Loucy (cell line): ENCODE data around the gene MTHFD1.
"Not testable (repeated sequence)": the region's sequence is repeated elsewhere in the genome, so short reads cannot be mapped to it uniquely, and the experiment has no call there.

Source experiments
- H2AFZ ChIP-seq: fragments of 200-600 bp; sonication (generic); 2 replicates; pipeline ENCODE4 v1.6.0; 2016; ENCODE audit warnings: antibody characterized with exemption, mild to moderate bottlenecking, low read length, moderate library complexity
- H3F3A ChIP-seq: fragments of 200-600 bp; 2 replicates; pipeline ENCODE4 v1.6.0; 2016; ENCODE audit warnings: antibody characterized with exemption, low read depth, mild to moderate bottlenecking
- H3K27me3 ChIP-seq: fragments of 200-600 bp; sonication (generic); 2 replicates; pipeline ENCODE4 v1.6.1; 2014; ENCODE audit warnings: low read length, mild to moderate bottlenecking; ENCODE audit not compliant: insufficient read depth, poor library complexity, severe bottlenecking
- H3K36me3 ChIP-seq: fragments of 200-600 bp; sonication (generic); 2 replicates; pipeline ENCODE4 v1.6.1; 2016; ENCODE audit warnings: low read length; ENCODE audit not compliant: insufficient read depth
- H3K4me1 ChIP-seq: fragments of 200-600 bp; sonication (generic); 2 replicates; pipeline ENCODE4 v1.5.1; 2014; ENCODE audit warnings: low read length, mild to moderate bottlenecking; ENCODE audit not compliant: insufficient read depth, poor library complexity, severe bottlenecking
- H3K4me2 ChIP-seq: fragments of 200-600 bp; sonication (generic); 2 replicates; pipeline ENCODE4 v1.6.0; 2014; ENCODE audit warnings: antibody characterized with exemption, low read length, low read depth, mild to moderate bottlenecking; ENCODE audit not compliant: poor library complexity, severe bottlenecking
- H3K4me3 ChIP-seq: fragments of 200-600 bp; sonication (generic); 2 replicates; pipeline ENCODE4 v1.5.1; 2014; ENCODE audit warnings: low read length, mild to moderate bottlenecking, mixed read lengths; ENCODE audit not compliant: poor library complexity, severe bottlenecking
- H3K79me2 ChIP-seq: fragments of 200-600 bp; sonication (generic); 2 replicates; pipeline ENCODE4 v1.6.1; 2014; ENCODE audit warnings: low read length; ENCODE audit not compliant: insufficient read depth
- H3K9ac ChIP-seq: fragments of 200-600 bp; sonication (generic); 2 replicates; pipeline ENCODE4 v1.6.0; 2014; ENCODE audit warnings: mild to moderate bottlenecking, low read depth, low read length, moderate library complexity; ENCODE audit not compliant: poor library complexity, severe bottlenecking
- H3K9me2 ChIP-seq: fragments of 200-600 bp; sonication (generic); replicated peaks from 2 replicates; pipeline ENCODE4 v1.6.1; 2016; ENCODE audit warnings: low read depth, low read length, mixed read lengths
- H3K9me3 ChIP-seq: fragments of 200-600 bp; sonication (generic); 2 replicates; pipeline ENCODE4 v1.6.1; 2014; ENCODE audit warnings: mild to moderate bottlenecking, antibody characterized with exemption, low read length, low read depth; ENCODE audit not compliant: insufficient read depth
- H4K20me1 ChIP-seq: fragments of 200-600 bp; sonication (generic); 2 replicates; pipeline ENCODE4 v1.6.0; 2014; ENCODE audit warnings: antibody characterized with exemption, low read length, mild to moderate bottlenecking; ENCODE audit not compliant: insufficient read depth, poor library complexity, severe bottlenecking
- EZH2phosphoT487 ChIP-seq: fragments of 200-600 bp; IDR thresholded peaks from 2 replicates; pipeline ENCODE4 v1.6.1; 2018; ENCODE audit warnings: antibody characterized with exemption, mild to moderate bottlenecking, moderate library complexity, borderline replicate concordance
- TF ChIP-seq, protein P1 (sequence below): fragments of 200-600 bp; sonication (generic); conservative IDR thresholded peaks from 2 replicates; pipeline ENCODE4 v1.5.1; 2014; ENCODE audit warnings: mild to moderate bottlenecking, antibody characterized with exemption, low read length

Gene MTHFD1

GRCh38 chr14:64388533-64389285 is 556 bp downstream of the MTHFD1 start:
- no peaks in the 10 kb centered on the region for H3K36me3 ChIP-seq
- no peaks in the 10 kb centered on the region for H3F3A ChIP-seq
- no peaks in the 10 kb centered on the region for H3K9me3 ChIP-seq
- no peaks in the 10 kb centered on the region for H3K27me3 ChIP-seq
- peaks cover 50% of the 10 kb centered on the region for H3K4me1 ChIP-seq
- peak overlapping the region; percentile 98 for H3K9ac ChIP-seq
- TF ChIP-seq EZH2phosphoT487, result no peak
- TF ChIP-seq, protein P1, sequence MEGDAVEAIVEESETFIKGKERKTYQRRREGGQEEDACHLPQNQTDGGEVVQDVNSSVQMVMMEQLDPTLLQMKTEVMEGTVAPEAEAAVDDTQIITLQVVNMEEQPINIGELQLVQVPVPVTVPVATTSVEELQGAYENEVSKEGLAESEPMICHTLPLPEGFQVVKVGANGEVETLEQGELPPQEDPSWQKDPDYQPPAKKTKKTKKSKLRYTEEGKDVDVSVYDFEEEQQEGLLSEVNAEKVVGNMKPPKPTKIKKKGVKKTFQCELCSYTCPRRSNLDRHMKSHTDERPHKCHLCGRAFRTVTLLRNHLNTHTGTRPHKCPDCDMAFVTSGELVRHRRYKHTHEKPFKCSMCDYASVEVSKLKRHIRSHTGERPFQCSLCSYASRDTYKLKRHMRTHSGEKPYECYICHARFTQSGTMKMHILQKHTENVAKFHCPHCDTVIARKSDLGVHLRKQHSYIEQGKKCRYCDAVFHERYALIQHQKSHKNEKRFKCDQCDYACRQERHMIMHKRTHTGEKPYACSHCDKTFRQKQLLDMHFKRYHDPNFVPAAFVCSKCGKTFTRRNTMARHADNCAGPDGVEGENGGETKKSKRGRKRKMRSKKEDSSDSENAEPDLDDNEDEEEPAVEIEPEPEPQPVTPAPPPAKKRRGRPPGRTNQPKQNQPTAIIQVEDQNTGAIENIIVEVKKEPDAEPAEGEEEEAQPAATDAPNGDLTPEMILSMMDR, result no peak
- H3K4me3 ChIP-seq, result peak overlapping the region; percentile 96
- no peaks in the 10 kb centered on the region for H3K9me2 ChIP-seq
- H4K20me1 ChIP-seq, result peaks cover 23% of the 10 kb centered on the region
- peaks cover 70% of the 10 kb centered on the region for H3K79me2 ChIP-seq
- H2AFZ ChIP-seq, result peak overlapping the region; percentile 99
- H3K4me2 ChIP-seq, result peak overlapping the region; percentile 95

GRCh38 chr14:64391113-64391725 is 3.1 kb downstream of the MTHFD1 start:
- Histone ChIP-seq H3K4me2 (peak overlapping the region; percentile 67), H2AFZ (no peak overlapping the region), H3K9me3 (no peaks in the 10 kb centered on the region), H3K27me3 (no peaks in the 10 kb centered on the region), H3K4me1 (peaks cover 59% of the 10 kb centered on the region), H3K9me2 (no peaks in the 10 kb centered on the region), H3K4me3 (peak overlapping the region; percentile 39), H3K79me2 (peaks cover 93% of the 10 kb centered on the region), H4K20me1 (peaks cover 25% of the 10 kb centered on the region), H3K36me3 (no peaks in the 10 kb centered on the region), H3K9ac (peak overlapping the region; percentile 33), H3F3A (no peaks in the 10 kb centered on the region)
- TF ChIP-seq EZH2phosphoT487, result no peak
- TF ChIP-seq, protein P1, result peak; percentile 15; the same call in 1 of the 2 replicates

- Histone ChIP-seq H3K79me2 (peaks cover 89% of the 10 kb centered on the region), H2AFZ (no peak overlapping the region), H3K9me3 (no peaks in the 10 kb centered on the region), H3K9ac (peak overlapping the region; percentile 33), H4K20me1 (peaks cover 25% of the 10 kb centered on the region), H3K4me2 (peak overlapping the region; percentile 67), H3K9me2 (no peaks in the 10 kb centered on the region), H3K36me3 (no peaks in the 10 kb centered on the region), H3K27me3 (no peaks in the 10 kb centered on the region), H3F3A (no peaks in the 10 kb centered on the region), H3K4me1 (peaks cover 54% of the 10 kb centered on the region), H3K4me3 (peak overlapping the region; percentile 39)
- TF ChIP-seq, protein P1, result no peak
- TF ChIP-seq EZH2phosphoT487, result no peak
Measured at GRCh38 chr14:64391986-64392385, 3.8 kb downstream of the MTHFD1 start.

- Histone ChIP-seq H3K4me3 (peak overlapping the region; percentile 14), H3K79me2 (peaks cover 86% of the 10 kb centered on the region), H4K20me1 (peaks cover 29% of the 10 kb centered on the region), H3K4me1 (peaks cover 50% of the 10 kb centered on the region), H3K4me2 (peak overlapping the region; percentile 67)
- not testable (repeated sequence) for H3K9ac ChIP-seq, H3K9me2 ChIP-seq, H3K36me3 ChIP-seq, H2AFZ ChIP-seq, H3K9me3 ChIP-seq, H3F3A ChIP-seq, H3K27me3 ChIP-seq
Measured at GRCh38 chr14:64393189-64393726, 5.1 kb downstream of the MTHFD1 start.
